GM12875 (cell line): ENCODE measurements around the gene SH3BGR.
"Not testable (repeated sequence)": the region's sequence is repeated elsewhere in the genome, so short reads cannot be mapped to it uniquely, and the experiment has no call there.

ENCODE experiments used
- H3K4me3 ChIP-seq: one replicate; pipeline ENCODE4 v1.5.1; 2011; ENCODE audit warnings: low read depth, low read length, control low read depth
- CTCF ChIP-seq: IDR thresholded peaks from 2 replicates; pipeline ENCODE4 v1.5.1; 2011; ENCODE audit warnings: low read depth, mild to moderate bottlenecking, control low read depth, inconsistent platforms, low read length, moderate library complexity, borderline replicate concordance; ENCODE audit not compliant: insufficient read depth

The SH3BGR gene

GRCh38 chr21:39531840-39532239, 80.1 kb downstream of the SH3BGR start:
- no peak overlapping the region for H3K4me3 ChIP-seq
- no peak for TF ChIP-seq CTCF

GRCh38 chr21:39533545-39534380, 82.0 kb downstream of the SH3BGR start:
- no peak overlapping the region for H3K4me3 ChIP-seq
- no peak for TF ChIP-seq CTCF

- no peak for TF ChIP-seq CTCF
Observed at GRCh38 chr21:39535646-39536437, 84.1 kb downstream of the SH3BGR start.

GRCh38 chr21:39536835-39537234, 85.1 kb downstream of the SH3BGR start:
- no peak overlapping the region for H3K4me3 ChIP-seq
- TF ChIP-seq CTCF = no peak

More at GRCh38 chr21:39535646-39536437, 84.1 kb downstream of the SH3BGR start:
- H3K4me3 ChIP-seq = no peak overlapping the region

GRCh38 chr21:39537571-39537970, 85.8 kb downstream of the SH3BGR start:
- TF ChIP-seq CTCF = no peak

GRCh38 chr21:39538453-39539042, 86.8 kb downstream of the SH3BGR start:
- no peak overlapping the region for H3K4me3 ChIP-seq
- no peak for TF ChIP-seq CTCF

More at GRCh38 chr21:39537571-39537970, 85.8 kb downstream of the SH3BGR start:
- H3K4me3 ChIP-seq = no peak overlapping the region

GRCh38 chr21:39540367-39540766, 88.6 kb downstream of the SH3BGR start:
- not testable (repeated sequence) for H3K4me3 ChIP-seq
